ENCODE data around the gene APC.

The APC gene

GRCh38 chr5:112784726-112785125 is 47.0 kb downstream of the APC start:
- DNase-seq (ENCODE audit: low read depth): no peak

- DNase-seq (ENCODE audit: low read depth): no peak
These were observed 49.6 kb downstream of the APC start for GRCh38 chr5:112787261-112787660.

GRCh38 chr5:112787896-112788295 is 50.2 kb downstream of the APC start:
- DNase-seq (ENCODE audit: low read depth): no peak

GRCh38 chr5:112793201-112793600 is 55.5 kb downstream of the APC start:
- no peak for DNase-seq (ENCODE audit: low read depth)

GRCh38 chr5:112794410-112794809 is 56.7 kb downstream of the APC start:
- DNase-seq (ENCODE audit: low read depth): no peak

GRCh38 chr5:112795342-112795741 is 57.7 kb downstream of the APC start:
- DNase-seq (ENCODE audit: low read depth): no peak

- DNase-seq (ENCODE audit: low read depth): no peak
These were observed 58.4 kb downstream of the APC start for GRCh38 chr5:112795944-112796678.

GRCh38 chr5:112799661-112800060 is 62.0 kb downstream of the APC start:
- DNase-seq (ENCODE audit: low read depth): no peak

- DNase-seq (ENCODE audit: low read depth): no peak
These were observed 63.2 kb downstream of the APC start for GRCh38 chr5:112800891-112801290.

- DNase-seq (ENCODE audit: low read depth): no peak
These were observed 73.3 kb downstream of the APC start for GRCh38 chr5:112811023-112811422.

GRCh38 chr5:112812549-112812948 is 74.9 kb downstream of the APC start:
- DNase-seq (ENCODE audit: low read depth): no peak

GRCh38 chr5:112820246-112820645 is 82.6 kb downstream of the APC start:
- DNase-seq (ENCODE audit: low read depth): no peak

GRCh38 chr5:112822456-112822855 is 84.8 kb downstream of the APC start:
- DNase-seq (ENCODE audit: low read depth): no peak

GRCh38 chr5:112823181-112823580 is 85.5 kb downstream of the APC start:
- DNase-seq (ENCODE audit: low read depth): no peak

- DNase-seq (ENCODE audit: low read depth): no peak
These were observed 86.0 kb downstream of the APC start for GRCh38 chr5:112823656-112824055.

GRCh38 chr5:112824197-112824596 is 86.5 kb downstream of the APC start:
- DNase-seq (ENCODE audit: low read depth): no peak

GRCh38 chr5:112830378-112830777 is 92.7 kb downstream of the APC start:
- DNase-seq (ENCODE audit: low read depth): no peak

- no peak for DNase-seq (ENCODE audit: low read depth)
These were observed 96.3 kb downstream of the APC start for GRCh38 chr5:112833971-112834370.

- DNase-seq (ENCODE audit: low read depth): no peak
These were observed 106.8 kb downstream of the APC start for GRCh38 chr5:112844489-112844888.

GRCh38 chr5:112846556-112846955 is 108.9 kb downstream of the APC start:
- DNase-seq (ENCODE audit: low read depth): no peak

- DNase-seq (ENCODE audit: low read depth): no peak
These were observed 109.6 kb downstream of the APC start for GRCh38 chr5:112847306-112847705.

- DNase-seq (ENCODE audit: low read depth): no peak
These were observed 110.6 kb downstream of the APC start for GRCh38 chr5:112848116-112848811.

- DNase-seq (ENCODE audit: low read depth): no peak
These were observed 112.2 kb downstream of the APC start for GRCh38 chr5:112849912-112850311.

- no peak for DNase-seq (ENCODE audit: low read depth)
These were observed 117.0 kb downstream of the APC start for GRCh38 chr5:112854651-112855050.
